ENCODE results near the gene NID1. TPM values are rescaled to one million over a fixed set of nuclear protein-coding genes. Genes with fewer than 3 reads are reported as not detected.
A peak's percentile ranks its signal among the peaks of the same experiment; 100 is the strongest.

The NID1 gene
- total RNA-seq, 6 donors from 2014 or later: 26.8 to 81.1 (median 46.1) TPM

DNA sequence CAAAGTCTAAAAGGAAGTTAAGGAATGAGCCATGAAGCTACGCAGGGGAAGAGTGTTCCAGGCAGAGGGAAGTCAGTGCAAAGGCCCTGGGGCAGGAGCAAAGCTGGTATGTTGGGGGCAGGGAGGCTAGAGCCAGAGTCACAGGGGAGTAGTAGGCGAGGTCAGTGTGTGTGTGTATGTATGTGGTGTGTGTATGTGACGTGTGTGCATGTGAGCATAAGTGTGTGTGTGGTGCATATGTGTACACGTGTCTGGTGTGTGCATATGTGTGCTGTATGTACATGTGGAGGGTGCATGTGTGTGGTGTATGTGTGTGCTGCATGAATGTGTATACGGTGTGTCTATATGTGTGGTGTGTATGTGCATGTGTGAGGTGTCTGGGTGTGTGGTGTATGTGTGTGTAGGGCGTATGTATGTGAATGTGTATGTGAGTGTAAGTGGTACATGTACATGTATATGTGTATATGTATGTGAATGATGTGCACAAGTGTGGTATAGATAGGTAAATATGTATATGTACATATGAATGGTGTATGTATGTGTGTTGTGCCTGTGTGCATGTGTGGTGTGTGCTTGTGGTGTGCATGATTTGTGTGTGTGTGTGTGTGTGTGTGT, 20.8 kb upstream of the NID1 start:
- H3K36me3 ChIP-seq: no peaks in the 10 kb centered on the region
- H3K4me3 ChIP-seq: no peak overlapping the region
- no peak for TF ChIP-seq POLR2AphosphoS5 (IDR thresholded peaks at IDR 0.05)
- no peak for TF ChIP-seq CTCF (IDR thresholded peaks at IDR 0.05)
- TF ChIP-seq EP300 (IDR thresholded peaks at IDR 0.05): no peak
- TF ChIP-seq POLR2A (IDR thresholded peaks at IDR 0.05): no peak
- peak in 1 of 2 donors; percentile 41 for ATAC-seq (ENCODE audit: low FRiP score in 2 of 2)
- DNase-seq: no peak
- H3K9me3 ChIP-seq: no peaks in the 10 kb centered on the region
- no peaks in the 10 kb centered on the region for H3K27me3 ChIP-seq
- peaks cover 0 to 4% (median 0%) of the 10 kb centered on the region in 4 donors for H3K4me1 ChIP-seq
- H3K27ac ChIP-seq: no peak overlapping the region
- 74 to 80% methylated on average over 6 of the region's 6 CpGs for WGBS, 2 donors

DNA sequence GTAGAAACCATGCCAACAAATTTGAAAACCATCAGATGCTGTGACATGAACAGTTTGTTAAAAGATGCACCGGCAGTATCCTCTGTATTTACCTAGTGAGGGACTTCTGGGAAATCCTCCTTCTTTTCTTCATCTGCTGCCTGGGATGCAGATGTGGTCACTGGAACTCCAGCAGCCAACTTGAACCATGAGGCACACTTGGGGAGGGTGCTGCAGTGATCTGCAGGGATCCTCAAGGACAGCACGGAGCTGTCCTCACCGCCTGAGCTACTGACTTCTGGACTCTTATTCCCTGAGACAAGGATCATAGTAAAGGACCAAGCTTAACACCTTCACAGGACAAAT, 19.5 kb upstream of the NID1 start:
- 85% methylated on average over 3 of the region's 3 CpGs for WGBS, 2 donors
- TF ChIP-seq EP300 (IDR thresholded peaks at IDR 0.05) (no peak), POLR2AphosphoS5 (IDR thresholded peaks at IDR 0.05) (no peak), CTCF (IDR thresholded peaks at IDR 0.05) (no peak), POLR2A (IDR thresholded peaks at IDR 0.05) (no peak)
- Histone ChIP-seq H3K4me3 (no peak overlapping the region), H3K4me1 (peaks cover 0 to 4% (median 0%) of the 10 kb centered on the region in 4 donors), H3K27ac (no peak overlapping the region), H3K27me3 (no peaks in the 10 kb centered on the region), H3K36me3 (no peaks in the 10 kb centered on the region), H3K9me3 (no peaks in the 10 kb centered on the region)
- no peak for ATAC-seq (ENCODE audit: low FRiP score in 2 of 2)
- DNase-seq: no peak

DNA sequence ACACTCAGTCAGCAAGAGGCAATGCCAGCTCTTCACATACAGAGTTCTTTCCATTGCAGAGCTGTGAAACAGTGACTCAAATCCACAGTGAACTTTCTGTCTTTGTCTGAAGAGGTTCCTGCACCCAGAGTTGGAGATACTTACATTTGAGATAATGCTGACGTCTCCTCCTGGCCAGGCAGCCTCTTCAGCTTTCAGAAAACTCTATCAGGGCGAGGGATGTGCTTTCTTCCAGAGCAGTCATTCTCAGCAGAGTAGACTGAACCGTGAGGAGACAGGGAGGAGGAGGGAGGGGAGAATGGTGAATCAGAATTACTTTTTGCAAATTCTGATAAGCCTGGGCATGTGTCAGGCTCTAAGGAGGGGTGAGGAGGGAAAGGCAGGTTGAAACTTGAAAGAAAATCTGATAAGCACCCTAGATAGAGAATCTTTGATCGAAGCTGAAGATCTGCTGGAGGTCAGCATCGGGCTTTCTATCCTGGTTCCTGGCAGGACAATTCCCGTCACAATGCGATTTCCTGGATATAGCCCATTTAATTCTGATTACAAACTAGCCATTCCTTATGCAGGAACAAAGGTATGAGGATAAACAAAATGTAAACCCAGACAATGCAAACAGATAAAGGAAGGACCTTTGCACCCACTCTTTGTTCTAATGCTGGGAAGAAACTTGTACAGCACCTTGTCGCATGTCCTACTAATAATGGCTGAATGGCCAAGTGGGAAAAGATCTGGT, 18.9 kb upstream of the NID1 start:
- no peaks in the 10 kb centered on the region for H3K27me3 ChIP-seq
- DNase-seq: no peak
- no peaks in the 10 kb centered on the region for H3K9me3 ChIP-seq
- 46 to 47% methylated on average over 8 of the region's 8 CpGs for WGBS, 2 donors
- no peaks in the 10 kb centered on the region for H3K36me3 ChIP-seq
- TF ChIP-seq POLR2A (IDR thresholded peaks at IDR 0.05) (no peak), EP300 (IDR thresholded peaks at IDR 0.05) (no peak), CTCF (IDR thresholded peaks at IDR 0.05) (no peak), POLR2AphosphoS5 (IDR thresholded peaks at IDR 0.05) (no peak)
- ATAC-seq (ENCODE audit: low FRiP score in 2 of 2): peak in 1 of 2 donors; percentile 51
- H3K4me1 ChIP-seq: peaks cover 0 to 4% (median 0%) of the 10 kb centered on the region in 4 donors
- H3K4me3 ChIP-seq: no peak overlapping the region
- no peak overlapping the region for H3K27ac ChIP-seq

DNA sequence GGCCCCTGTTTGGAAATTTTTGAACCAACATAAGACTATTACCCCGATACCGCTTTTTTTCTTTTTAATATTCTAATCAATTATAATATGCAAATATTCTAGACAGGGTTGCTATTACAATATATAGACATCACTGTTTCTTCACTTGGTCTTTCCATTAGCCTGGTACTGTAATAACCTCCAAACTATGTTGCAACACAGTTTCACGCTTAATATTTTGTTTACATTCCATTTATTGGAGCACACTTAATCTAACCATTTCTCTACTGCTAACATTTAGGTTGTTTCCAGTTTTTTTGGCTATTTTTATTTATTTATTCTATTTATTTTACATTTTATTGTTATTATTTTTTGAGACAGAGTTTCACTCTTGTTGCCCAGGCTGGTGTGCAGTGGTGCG, 17.6 kb upstream of the NID1 start:
- Histone ChIP-seq H3K4me3 (no peak overlapping the region), H3K27me3 (no peaks in the 10 kb centered on the region), H3K9me3 (no peaks in the 10 kb centered on the region), H3K4me1 (peaks cover 0 to 4% (median 0%) of the 10 kb centered on the region in 4 donors), H3K36me3 (no peaks in the 10 kb centered on the region), H3K27ac (no peak overlapping the region)
- 80 to 86% methylated on average over 4 of the region's 4 CpGs for WGBS, 2 donors
- TF ChIP-seq POLR2AphosphoS5 (IDR thresholded peaks at IDR 0.05): no peak
- TF ChIP-seq POLR2A (IDR thresholded peaks at IDR 0.05): no peak
- no peak for TF ChIP-seq CTCF (IDR thresholded peaks at IDR 0.05)
- no peak for TF ChIP-seq EP300 (IDR thresholded peaks at IDR 0.05)
- ATAC-seq (ENCODE audit: low FRiP score in 2 of 2) (no peak), DNase-seq (no peak)

Data from upper lobe of left lung (tissue), 6 donors.